Measurements from ENCODE around the gene SYN1. TPM values are rescaled to one million over a fixed set of nuclear protein-coding genes. Genes with fewer than 3 reads are reported as not detected.

The SYN1 gene
- total and polyA plus RNA-seq, 5 donors from 2014 or later, result 0.18 to 0.34 TPM; not detected in 3

- H3K36me3 Mint-ChIP-seq, result peaks cover 20% of the 10 kb centered on the region
Observed at GRCh38 chrX:47574076-47574546, 45.5 kb downstream of the SYN1 start.

GRCh38 chrX:47573341-47574075, 46.1 kb downstream of the SYN1 start:
- Mint-ChIP-seq H3K9me3 (peaks cover 0 to 4% (median 0%) of the 10 kb centered on the region in 7 donors), H3K27me3 (peaks cover 5% of the 10 kb centered on the region), H3K4me3 (no peak overlapping the region), H3K36me3 (peaks cover 22% of the 10 kb centered on the region), H3K27ac (peak overlapping the region in 1 of 3 donors; percentile 89), H3K4me1 (peaks cover 0 to 16% (median 4%) of the 10 kb centered on the region in 4 donors)
- DNase-seq (no peak), ATAC-seq (ENCODE audit: low read depth in 2 of 2) (peak in 1 of 2 donors; percentile 11)
- Histone ChIP-seq H3K36me3 (ENCODE audit: control insufficient read depth, insufficient read depth, low read length) (peaks cover 4% of the 10 kb centered on the region), H3K4me3 (ENCODE audit: low read depth, low read length) (no peak overlapping the region), H3K9me3 (ENCODE audit: control insufficient read depth in 2 of 2, low read length in 2 of 2) (no peaks in the 10 kb centered on the region), H3K4me1 (ENCODE audit: control insufficient read depth, insufficient read depth, low read length, poor library complexity, severe bottlenecking) (no peaks in the 10 kb centered on the region), H3K27me3 (ENCODE audit: control insufficient read depth, insufficient read depth, low read length) (no peaks in the 10 kb centered on the region), H3K27ac (ENCODE audit: insufficient read depth, low read length, poor library complexity, severe bottlenecking) (no peak overlapping the region)

More at GRCh38 chrX:47574076-47574546, 45.5 kb downstream of the SYN1 start:
- Histone ChIP-seq H3K4me1 (ENCODE audit: control insufficient read depth, insufficient read depth, low read length, poor library complexity, severe bottlenecking) (peaks cover 1% of the 10 kb centered on the region), H3K9me3 (ENCODE audit: control insufficient read depth in 2 of 2, low read length in 2 of 2) (no peaks in the 10 kb centered on the region), H3K27ac (ENCODE audit: insufficient read depth, low read length, poor library complexity, severe bottlenecking) (no peak overlapping the region), H3K27me3 (ENCODE audit: control insufficient read depth, insufficient read depth, low read length) (no peaks in the 10 kb centered on the region), H3K4me3 (ENCODE audit: low read depth, low read length) (no peak overlapping the region), H3K36me3 (ENCODE audit: control insufficient read depth, insufficient read depth, low read length) (peaks cover 3% of the 10 kb centered on the region)
- peaks cover 0 to 14% (median 4%) of the 10 kb centered on the region in 4 donors for H3K4me1 Mint-ChIP-seq
- H3K9me3 Mint-ChIP-seq, result peaks cover 0 to 4% (median 0%) of the 10 kb centered on the region in 7 donors
- no peak overlapping the region for H3K27ac Mint-ChIP-seq
- peaks cover 5% of the 10 kb centered on the region for H3K27me3 Mint-ChIP-seq
- no peak for DNase-seq
- no peak overlapping the region for H3K4me3 Mint-ChIP-seq
- ATAC-seq (ENCODE audit: low read depth in 2 of 2), result peak in 1 of 2 donors; percentile 17

DNA sequence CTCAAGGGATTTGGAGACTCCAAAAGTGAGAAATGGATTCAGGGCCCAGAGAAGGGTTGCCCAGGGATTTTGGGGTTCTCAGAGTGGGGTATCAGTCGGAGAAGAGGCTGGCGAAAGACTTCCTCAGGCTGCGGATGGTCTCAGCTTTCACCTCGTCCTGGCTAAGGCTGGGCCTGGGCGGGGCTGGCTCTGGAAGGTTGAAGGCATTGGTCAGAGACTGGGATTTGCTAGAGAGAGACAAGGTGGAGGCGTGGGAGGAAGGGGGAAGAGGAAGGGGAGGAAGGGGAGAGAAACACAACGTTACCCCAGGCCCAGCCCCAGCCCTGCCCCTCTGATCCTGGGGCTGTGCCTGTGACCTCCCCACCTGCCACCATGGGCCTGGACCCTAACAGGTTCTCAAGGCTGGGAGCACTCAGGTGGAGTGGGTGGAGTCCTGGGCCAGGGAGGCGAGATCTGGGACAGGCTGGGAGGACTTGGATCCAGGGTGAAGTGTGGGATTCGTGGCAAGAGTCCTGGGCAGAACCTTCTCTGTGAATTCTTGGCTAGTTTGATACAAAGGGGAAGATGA, 46.8 kb downstream of the SYN1 start:
- H3K27ac Mint-ChIP-seq, result peak overlapping the region in 1 of 3 donors; percentile 89
- Histone ChIP-seq H3K27ac (ENCODE audit: insufficient read depth, low read length, poor library complexity, severe bottlenecking) (no peak overlapping the region), H3K9me3 (ENCODE audit: control insufficient read depth in 2 of 2, low read length in 2 of 2) (no peaks in the 10 kb centered on the region), H3K4me3 (ENCODE audit: low read depth, low read length) (no peak overlapping the region), H3K4me1 (ENCODE audit: control insufficient read depth, insufficient read depth, low read length, poor library complexity, severe bottlenecking) (no peaks in the 10 kb centered on the region), H3K27me3 (ENCODE audit: control insufficient read depth, insufficient read depth, low read length) (no peaks in the 10 kb centered on the region), H3K36me3 (ENCODE audit: control insufficient read depth, insufficient read depth, low read length) (peaks cover 9% of the 10 kb centered on the region)
- H3K4me3 Mint-ChIP-seq, result no peak overlapping the region
- H3K9me3 Mint-ChIP-seq, result peaks cover 0 to 1% (median 0%) of the 10 kb centered on the region in 7 donors
- H3K27me3 Mint-ChIP-seq, result peaks cover 5% of the 10 kb centered on the region
- peaks cover 0 to 18% (median 1%) of the 10 kb centered on the region in 4 donors for H3K4me1 Mint-ChIP-seq
- ATAC-seq (ENCODE audit: low read depth in 2 of 2) (peak in 1 of 2 donors; percentile 23), DNase-seq (no peak)
- peaks cover 22% of the 10 kb centered on the region for H3K36me3 Mint-ChIP-seq

GRCh38 chrX:47571896-47572295, 47.8 kb downstream of the SYN1 start:
- H3K27me3 Mint-ChIP-seq, result peaks cover 5% of the 10 kb centered on the region
- no peak overlapping the region for H3K4me3 ChIP-seq (ENCODE audit: low read depth, low read length)
- H3K36me3 ChIP-seq (ENCODE audit: control insufficient read depth, insufficient read depth, low read length), result peaks cover 17% of the 10 kb centered on the region
- peaks cover 0 to 1% (median 0%) of the 10 kb centered on the region in 7 donors for H3K9me3 Mint-ChIP-seq
- no peaks in the 10 kb centered on the region for H3K9me3 ChIP-seq (ENCODE audit: control insufficient read depth in 2 of 2, low read length in 2 of 2)
- H3K27ac ChIP-seq (ENCODE audit: insufficient read depth, low read length, poor library complexity, severe bottlenecking), result no peak overlapping the region
- peaks cover 0 to 17% (median 3%) of the 10 kb centered on the region in 4 donors for H3K4me1 Mint-ChIP-seq
- H3K27me3 ChIP-seq (ENCODE audit: control insufficient read depth, insufficient read depth, low read length), result no peaks in the 10 kb centered on the region
- no peaks in the 10 kb centered on the region for H3K4me1 ChIP-seq (ENCODE audit: control insufficient read depth, insufficient read depth, low read length, poor library complexity, severe bottlenecking)
- DNase-seq, result no peak
- H3K36me3 Mint-ChIP-seq, result peaks cover 22% of the 10 kb centered on the region
- H3K4me3 Mint-ChIP-seq, result no peak overlapping the region
- H3K27ac Mint-ChIP-seq, result peak overlapping the region in 1 of 3 donors; percentile 47
- no peak for ATAC-seq (ENCODE audit: low read depth in 2 of 2)

GRCh38 chrX:47571215-47571614, 48.4 kb downstream of the SYN1 start:
- Mint-ChIP-seq H3K27me3 (peaks cover 5% of the 10 kb centered on the region), H3K4me3 (no peak overlapping the region), H3K9me3 (peaks cover 0 to 1% (median 0%) of the 10 kb centered on the region in 7 donors), H3K4me1 (peaks cover 0 to 18% (median 3%) of the 10 kb centered on the region in 4 donors), H3K36me3 (peaks cover 22% of the 10 kb centered on the region), H3K27ac (no peak overlapping the region)
- DNase-seq, result no peak
- no peaks in the 10 kb centered on the region for H3K27me3 ChIP-seq (ENCODE audit: control insufficient read depth, insufficient read depth, low read length)
- H3K27ac ChIP-seq (ENCODE audit: insufficient read depth, low read length, poor library complexity, severe bottlenecking), result no peak overlapping the region
- no peak for ATAC-seq (ENCODE audit: low read depth in 2 of 2)
- H3K36me3 ChIP-seq (ENCODE audit: control insufficient read depth, insufficient read depth, low read length), result peaks cover 20% of the 10 kb centered on the region
- H3K9me3 ChIP-seq (ENCODE audit: control insufficient read depth in 2 of 2, low read length in 2 of 2), result no peaks in the 10 kb centered on the region
- H3K4me3 ChIP-seq (ENCODE audit: low read depth, low read length), result no peak overlapping the region
- no peaks in the 10 kb centered on the region for H3K4me1 ChIP-seq (ENCODE audit: control insufficient read depth, insufficient read depth, low read length, poor library complexity, severe bottlenecking)

DNA sequence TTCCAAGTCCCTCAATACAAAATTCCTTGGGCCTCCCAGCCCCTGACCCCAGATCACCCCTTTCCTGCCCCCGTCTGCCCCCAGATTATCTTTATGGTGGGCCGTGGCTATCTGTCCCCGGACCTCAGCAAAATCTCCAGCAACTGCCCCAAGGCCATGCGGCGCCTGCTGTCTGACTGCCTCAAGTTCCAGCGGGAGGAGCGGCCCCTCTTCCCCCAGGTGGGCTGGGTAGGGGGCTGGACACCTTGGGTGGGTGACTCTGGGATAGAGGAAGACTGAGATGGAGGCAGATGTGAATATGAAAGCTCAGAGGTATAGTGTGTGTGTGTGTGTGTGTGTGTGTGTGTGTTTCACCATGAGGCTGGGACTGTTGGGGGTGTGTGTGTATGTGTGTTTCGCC, 48.9 kb downstream of the SYN1 start:
- Histone ChIP-seq H3K9me3 (ENCODE audit: control insufficient read depth in 2 of 2, low read length in 2 of 2) (no peaks in the 10 kb centered on the region), H3K27ac (ENCODE audit: insufficient read depth, low read length, poor library complexity, severe bottlenecking) (no peak overlapping the region), H3K4me3 (ENCODE audit: low read depth, low read length) (no peak overlapping the region), H3K36me3 (ENCODE audit: control insufficient read depth, insufficient read depth, low read length) (peaks cover 20% of the 10 kb centered on the region), H3K27me3 (ENCODE audit: control insufficient read depth, insufficient read depth, low read length) (no peaks in the 10 kb centered on the region), H3K4me1 (ENCODE audit: control insufficient read depth, insufficient read depth, low read length, poor library complexity, severe bottlenecking) (no peaks in the 10 kb centered on the region)
- H3K9me3 Mint-ChIP-seq, result peaks cover 0 to 1% (median 0%) of the 10 kb centered on the region in 7 donors
- H3K4me3 Mint-ChIP-seq, result no peak overlapping the region
- H3K36me3 Mint-ChIP-seq, result peaks cover 22% of the 10 kb centered on the region
- ATAC-seq (ENCODE audit: low read depth in 2 of 2), result no peak
- peak overlapping the region in 1 of 3 donors; percentile 59 for H3K27ac Mint-ChIP-seq
- peaks cover 5% of the 10 kb centered on the region for H3K27me3 Mint-ChIP-seq
- no peak for DNase-seq
- peaks cover 0 to 18% (median 3%) of the 10 kb centered on the region in 4 donors for H3K4me1 Mint-ChIP-seq

GRCh38 chrX:47568656-47569295, 50.9 kb downstream of the SYN1 start:
- H3K36me3 Mint-ChIP-seq, result peaks cover 28% of the 10 kb centered on the region
- H3K9me3 ChIP-seq (ENCODE audit: control insufficient read depth in 2 of 2, low read length in 2 of 2), result no peaks in the 10 kb centered on the region
- peaks cover 30% of the 10 kb centered on the region for H3K36me3 ChIP-seq (ENCODE audit: control insufficient read depth, insufficient read depth, low read length)
- H3K4me3 ChIP-seq (ENCODE audit: low read depth, low read length), result no peak overlapping the region
- no peak overlapping the region for H3K27ac ChIP-seq (ENCODE audit: insufficient read depth, low read length, poor library complexity, severe bottlenecking)
- H3K4me3 Mint-ChIP-seq, result peak overlapping the region in 2 of 4 donors; percentile 10 to 87
- DNase-seq (peak; percentile 7 to 50 (median 34)), ATAC-seq (ENCODE audit: low read depth in 2 of 2) (peak in 1 of 2 donors; percentile 45)
- H3K27me3 Mint-ChIP-seq, result peaks cover 5% of the 10 kb centered on the region
- H3K9me3 Mint-ChIP-seq, result peaks cover 0 to 1% (median 0%) of the 10 kb centered on the region in 7 donors
- H3K4me1 ChIP-seq (ENCODE audit: control insufficient read depth, insufficient read depth, low read length, poor library complexity, severe bottlenecking), result no peaks in the 10 kb centered on the region
- no peaks in the 10 kb centered on the region for H3K27me3 ChIP-seq (ENCODE audit: control insufficient read depth, insufficient read depth, low read length)
- H3K4me1 Mint-ChIP-seq, result peaks cover 4 to 25% (median 6%) of the 10 kb centered on the region in 4 donors
- H3K27ac Mint-ChIP-seq, result peak overlapping the region in 1 of 3 donors; percentile 76

Measured in CD4-positive, CD25-positive, alpha-beta regulatory T cell (primary cell).